ENCODE measurements around the gene TLX3. TPM values are rescaled to one million over a fixed set of nuclear protein-coding genes. Genes with fewer than 3 reads are reported as not detected.

TLX3 gene
- total RNA-seq, 1 experiment from 2014 or later, result not detected

- POLR2A ChIA-PET (ENCODE audit: unreplicated experiment), result interaction anchor here (0.7 kb wide), 1 partner anchor 637 kb away, joined by 6 read pairs; no protein-coding TSS in a partner anchor
- no peak for DNase-seq
- intact Hi-C loops (cut with micrococcal nuclease; ENCODE audit: unreplicated experiment), result no loop called here
These were observed 9.2 kb upstream of the TLX3 start for GRCh38 chr5:171299851-171300250.

GRCh38 chr5:171300358-171300757 is 8.7 kb upstream of the TLX3 start:
- no peaks in the 10 kb centered on the region for H3K36me3 ChIP-seq (ENCODE audit: low read depth)
- POLR2A ChIA-PET (ENCODE audit: unreplicated experiment), result no interaction called here
- H3K27me3 ChIP-seq (ENCODE audit: insufficient read depth, low read depth), result no peaks in the 10 kb centered on the region
- peaks cover 1% of the 10 kb centered on the region; the same call in 1 of the 2 replicates for H3F3A ChIP-seq (ENCODE audit: insufficient read depth, low read depth)
- CTCF ChIA-PET, result no interaction called here
- H3K9me2 ChIP-seq (ENCODE audit: insufficient read depth), result no peaks in the 10 kb centered on the region
- no peak overlapping the region for H3K4me2 ChIP-seq
- intact Hi-C loops (cut with micrococcal nuclease; ENCODE audit: unreplicated experiment), result no loop called here
- no peak for DNase-seq
- H3K27ac ChIP-seq, result no peak overlapping the region
- H3K9me3 ChIP-seq (ENCODE audit: insufficient read depth, low read depth), result no peaks in the 10 kb centered on the region
- no peak overlapping the region for H2AFZ ChIP-seq
- no peaks in the 10 kb centered on the region for H3K79me2 ChIP-seq (ENCODE audit: low read depth)
- H4K20me1 ChIP-seq (ENCODE audit: insufficient read depth), result no peaks in the 10 kb centered on the region; the same call in 1 of the 2 replicates
- BruUV-seq (replicated peaks), result no TSS peak
- TF ChIP-seq CTCF (conservative IDR thresholded peaks at IDR 0.05) (no peak), EZH2 (IDR thresholded peaks at IDR 0.05; ENCODE audit: low read depth) (no peak)
- H3K4me3 ChIP-seq, result no peak overlapping the region
- H3K4me1 ChIP-seq (replicated peaks; ENCODE audit: insufficient read depth), result peaks cover 14% of the 10 kb centered on the region

More at GRCh38 chr5:171299851-171300250, 9.2 kb upstream of the TLX3 start:
- Histone ChIP-seq H3K27me3 (ENCODE audit: insufficient read depth, low read depth) (no peaks in the 10 kb centered on the region), H3K4me3 (no peak overlapping the region), H4K20me1 (ENCODE audit: insufficient read depth) (no peaks in the 10 kb centered on the region; the same call in 1 of the 2 replicates), H3K36me3 (ENCODE audit: low read depth) (no peaks in the 10 kb centered on the region), H3F3A (ENCODE audit: insufficient read depth, low read depth) (peaks cover 6% of the 10 kb centered on the region; the same call in 1 of the 2 replicates), H3K4me1 (replicated peaks; ENCODE audit: insufficient read depth) (peaks cover 18% of the 10 kb centered on the region), H3K4me2 (no peak overlapping the region), H3K79me2 (ENCODE audit: low read depth) (no peaks in the 10 kb centered on the region), H2AFZ (no peak overlapping the region), H3K27ac (no peak overlapping the region), H3K9me3 (ENCODE audit: insufficient read depth, low read depth) (no peaks in the 10 kb centered on the region), H3K9me2 (ENCODE audit: insufficient read depth) (no peaks in the 10 kb centered on the region)
- CTCF ChIA-PET, result no interaction called here
- TF ChIP-seq EZH2 (IDR thresholded peaks at IDR 0.05; ENCODE audit: low read depth), result no peak
- TF ChIP-seq CTCF (conservative IDR thresholded peaks at IDR 0.05), result no peak
- no TSS peak for BruUV-seq (replicated peaks)

GRCh38 chr5:171306166-171306565 is 2.9 kb upstream of the TLX3 start:
- H3K79me2 ChIP-seq (ENCODE audit: low read depth), result no peaks in the 10 kb centered on the region
- no peaks in the 10 kb centered on the region for H3K9me2 ChIP-seq (ENCODE audit: insufficient read depth)
- intact Hi-C loops (cut with micrococcal nuclease; ENCODE audit: unreplicated experiment), result no loop called here
- H3K27me3 ChIP-seq (ENCODE audit: insufficient read depth, low read depth), result no peaks in the 10 kb centered on the region
- DNase-seq, result no peak
- POLR2A ChIA-PET (ENCODE audit: unreplicated experiment), result no interaction called here
- no peaks in the 10 kb centered on the region for H3K9me3 ChIP-seq (ENCODE audit: insufficient read depth, low read depth)
- no peak overlapping the region for H3K4me3 ChIP-seq
- no peak overlapping the region for H2AFZ ChIP-seq
- no peaks in the 10 kb centered on the region for H3F3A ChIP-seq (ENCODE audit: insufficient read depth, low read depth)
- no peak overlapping the region for H3K27ac ChIP-seq
- H3K36me3 ChIP-seq (ENCODE audit: low read depth), result no peaks in the 10 kb centered on the region
- TF ChIP-seq EZH2 (IDR thresholded peaks at IDR 0.05; ENCODE audit: low read depth) (no peak), CTCF (conservative IDR thresholded peaks at IDR 0.05) (no peak)
- no TSS peak for BruUV-seq (replicated peaks)
- H4K20me1 ChIP-seq (ENCODE audit: insufficient read depth), result no peaks in the 10 kb centered on the region
- CTCF ChIA-PET, result no interaction called here
- no peak overlapping the region for H3K4me2 ChIP-seq
- H3K4me1 ChIP-seq (replicated peaks; ENCODE audit: insufficient read depth), result no peaks in the 10 kb centered on the region
